GM23338 (cell line): ENCODE data around the gene AEN.

Experiments
- CREB1 ChIP-seq: fragments of 250-450 bp; sonication (Bioruptor Pico); IDR thresholded peaks from 2 replicates; pipeline ENCODE4 v1.5.0; 2020; ENCODE audit warnings: low read depth, mild to moderate bottlenecking, moderate library complexity
- CTCF ChIP-seq, 2 experiments: fragments of 200-600 bp in 1 of 2; sonication (generic) in 1 of 2; conservative IDR thresholded peaks; 2 replicates each; pipeline versions ENCODE4 v1.5.1 to v1.6.1; 2016 to 2017; ENCODE audit warnings: antibody characterized with exemption in 2 of 2, low read depth in 2 of 2, mild to moderate bottlenecking in 2 of 2, moderate library complexity in 1 of 2
- EZH2 ChIP-seq: fragments of 200-600 bp; sonication (generic); IDR thresholded peaks from one replicate; pipeline ENCODE4 v1.8.0; 2017; ENCODE audit warnings: antibody characterized with exemption, mild to moderate bottlenecking, low read depth; ENCODE audit not compliant: unreplicated experiment
- EZH2phosphoT487 ChIP-seq: fragments of 200-600 bp; sonication (generic); IDR thresholded peaks from one replicate; pipeline ENCODE4 v1.8.1; 2018; ENCODE audit warnings: antibody characterized with exemption; ENCODE audit not compliant: unreplicated experiment
- NANOG ChIP-seq: IDR thresholded peaks from 2 replicates; pipeline ENCODE4 v1.6.1; 2016; ENCODE audit warnings: antibody characterized with exemption, borderline replicate concordance
- REST ChIP-seq: IDR thresholded peaks from one replicate; pipeline ENCODE4 v1.6.1; 2018; ENCODE audit warnings: antibody characterized with exemption; ENCODE audit not compliant: unreplicated experiment

DNA sequence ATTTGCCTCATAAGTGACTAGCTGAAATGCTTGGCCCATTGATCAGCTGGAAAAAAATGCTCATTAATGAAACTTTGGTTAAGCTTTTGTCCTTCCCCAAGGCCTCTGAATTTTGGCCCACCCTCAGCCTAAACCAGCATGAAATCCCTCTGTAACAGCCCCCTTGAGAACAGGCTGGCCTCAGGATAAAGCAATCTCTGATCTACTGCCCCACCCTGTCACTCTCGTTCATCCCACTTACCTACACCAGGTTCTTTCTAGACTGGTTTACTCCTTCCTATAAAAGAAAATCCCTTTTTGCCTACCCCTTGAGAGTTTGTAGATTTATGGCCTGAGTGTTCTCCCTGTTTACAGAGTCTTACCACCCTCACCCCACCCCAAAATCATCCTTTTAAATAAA, 3.4 kb upstream of the AEN start:
- TF ChIP-seq CTCF (conservative IDR thresholded peaks at IDR 0.05; ENCODE audit: low read depth in 2 of 2) = no peak
- no peak for TF ChIP-seq EZH2phosphoT487
- TF ChIP-seq NANOG = no peak
- no peak for TF ChIP-seq CREB1 (CRISPR knock-in tag)
- TF ChIP-seq REST = no peak
- no peak for TF ChIP-seq EZH2
